ENCODE measurements around the gene TRERF1. TPM values are rescaled to one million over a fixed set of nuclear protein-coding genes. Genes with fewer than 3 reads are reported as not detected.

The TRERF1 gene
- polyA plus RNA-seq, 1 donor (not counting 4 experiments of a cell fraction or from before 2014, with no cell fraction given) = 4.8 TPM

DNA sequence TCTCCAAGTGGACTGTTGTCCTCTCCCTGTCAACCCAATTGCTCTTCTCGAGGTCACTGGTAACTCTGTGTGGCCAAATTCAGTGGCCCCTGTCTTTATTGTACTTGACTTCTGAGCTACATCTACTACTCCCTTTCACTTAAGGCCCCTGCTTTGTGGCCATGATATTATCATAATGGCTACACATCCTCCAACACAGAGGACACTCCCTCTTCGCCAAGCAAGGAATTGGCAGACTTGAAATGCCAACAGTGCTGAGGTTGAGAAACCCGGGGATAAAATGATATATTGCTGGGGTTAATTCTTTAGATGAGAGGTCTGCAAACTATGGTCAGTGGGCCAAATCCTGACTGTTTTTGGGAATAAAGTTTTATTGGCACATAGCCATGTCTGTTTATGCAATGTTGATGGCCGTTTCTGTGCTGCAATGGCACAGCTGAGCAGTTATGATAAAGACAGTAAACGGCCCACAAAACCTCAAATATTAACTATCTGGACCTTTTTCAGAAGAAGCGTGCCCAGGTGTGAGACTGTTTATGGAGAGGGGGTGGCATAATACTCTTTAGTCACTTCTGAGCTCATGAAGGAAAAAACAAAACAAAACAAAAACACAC is 222.1 kb downstream of the TRERF1 start:
- Histone ChIP-seq H3K4me1 (ENCODE audit: control insufficient read depth, extremely low read depth, insufficient read depth, low read length) (peaks cover 36% of the 10 kb centered on the region), H3K9me1 (ENCODE audit: control insufficient read depth, extremely low read depth, insufficient read depth, low read length) (no peaks in the 10 kb centered on the region), H3K27me3 (ENCODE audit: control insufficient read depth, extremely low read depth, insufficient read depth, low read length) (no peaks in the 10 kb centered on the region), H3K36me3 (ENCODE audit: control insufficient read depth in 2 of 2, extremely low read depth in 1 of 2, insufficient read depth in 2 of 2, low read length in 2 of 2) (peaks cover 9 to 11% of the 10 kb centered on the region in 2 experiments), H4K20me1 (ENCODE audit: control insufficient read depth, extremely low read depth, insufficient read depth, low read length) (no peaks in the 10 kb centered on the region), H3K4me2 (ENCODE audit: control insufficient read depth, extremely low read depth, insufficient read depth, low read depth, low read length) (no peak overlapping the region), H3K4me3 (ENCODE audit: control insufficient read depth in 2 of 3, extremely low read depth in 1 of 3, insufficient read depth in 2 of 3, low read depth in 1 of 3, low read length in 3 of 3) (no peak overlapping the region), H3K9me3 (ENCODE audit: control insufficient read depth, low read depth, low read length) (no peaks in the 10 kb centered on the region), H3K79me2 (ENCODE audit: control insufficient read depth, insufficient read depth, low read length) (no peaks in the 10 kb centered on the region), H3K27ac (ENCODE audit: control insufficient read depth, insufficient read depth, low read length) (no peak overlapping the region), H3K9ac (ENCODE audit: control insufficient read depth, extremely low read depth, insufficient read depth, low read length) (no peak overlapping the region), H2AFZ (ENCODE audit: control insufficient read depth, low read length) (no peak overlapping the region)
- dilution Hi-C loops (cut with MboI; ENCODE audit: extremely low pct_ligation_motif_present, low sequenced_read_pairs) = no loop called here
- TF ChIP-seq CTCF (optimal IDR thresholded peaks at IDR 0.05 in 1 of 3, IDR thresholded peaks at IDR 0.05 in 1 of 3, conservative IDR thresholded peaks at IDR 0.05 in 1 of 3; ENCODE audit: extremely low read depth in 1 of 3, insufficient read depth in 2 of 3, low read length in 3 of 3) (no peak), EZH2 (IDR thresholded peaks at IDR 0.05; ENCODE audit: low read length) (no peak)
- no peak for FAIRE-seq
- DNase-seq (ENCODE audit: low read depth, low spot score) = no peak

DNA sequence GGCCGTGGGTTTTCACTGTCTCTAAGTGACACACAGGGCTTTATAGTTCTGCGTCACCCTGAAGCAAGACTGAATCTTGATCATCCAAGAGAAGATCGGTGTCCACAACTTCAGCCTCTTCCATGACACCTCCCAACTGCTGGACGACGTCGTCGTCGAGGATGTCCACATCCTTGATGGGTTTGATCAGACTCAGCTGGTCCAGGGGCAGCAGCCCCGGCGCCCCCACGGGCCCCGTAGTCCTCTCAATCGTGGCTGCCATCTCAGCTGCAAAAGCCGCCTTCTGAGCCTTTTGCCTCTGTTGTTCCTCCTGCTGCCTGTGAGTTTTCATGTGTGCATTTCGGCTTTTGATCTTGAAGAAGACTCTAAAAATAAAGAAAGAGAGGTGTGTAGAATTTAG is 223.4 kb downstream of the TRERF1 start:
- Histone ChIP-seq H3K4me3 (ENCODE audit: control insufficient read depth in 2 of 3, extremely low read depth in 1 of 3, insufficient read depth in 2 of 3, low read depth in 1 of 3, low read length in 3 of 3) (no peak overlapping the region), H3K9me3 (ENCODE audit: control insufficient read depth, low read depth, low read length) (no peaks in the 10 kb centered on the region), H3K9ac (ENCODE audit: control insufficient read depth, extremely low read depth, insufficient read depth, low read length) (no peak overlapping the region), H3K79me2 (ENCODE audit: control insufficient read depth, insufficient read depth, low read length) (no peaks in the 10 kb centered on the region), H3K9me1 (ENCODE audit: control insufficient read depth, extremely low read depth, insufficient read depth, low read length) (no peaks in the 10 kb centered on the region), H3K4me1 (ENCODE audit: control insufficient read depth, extremely low read depth, insufficient read depth, low read length) (peaks cover 43% of the 10 kb centered on the region), H2AFZ (ENCODE audit: control insufficient read depth, low read length) (no peak overlapping the region), H4K20me1 (ENCODE audit: control insufficient read depth, extremely low read depth, insufficient read depth, low read length) (no peaks in the 10 kb centered on the region), H3K36me3 (ENCODE audit: control insufficient read depth in 2 of 2, extremely low read depth in 1 of 2, insufficient read depth in 2 of 2, low read length in 2 of 2) (peaks cover 7 to 11% of the 10 kb centered on the region in 2 experiments), H3K27ac (ENCODE audit: control insufficient read depth, insufficient read depth, low read length) (no peak overlapping the region), H3K4me2 (ENCODE audit: control insufficient read depth, extremely low read depth, insufficient read depth, low read depth, low read length) (no peak overlapping the region), H3K27me3 (ENCODE audit: control insufficient read depth, extremely low read depth, insufficient read depth, low read length) (no peaks in the 10 kb centered on the region)
- TF ChIP-seq EZH2 (IDR thresholded peaks at IDR 0.05; ENCODE audit: low read length) = no peak
- no peak for TF ChIP-seq CTCF (optimal IDR thresholded peaks at IDR 0.05 in 1 of 3, IDR thresholded peaks at IDR 0.05 in 1 of 3, conservative IDR thresholded peaks at IDR 0.05 in 1 of 3; ENCODE audit: extremely low read depth in 1 of 3, insufficient read depth in 2 of 3, low read length in 3 of 3)
- no peak for FAIRE-seq
- DNase-seq (ENCODE audit: low read depth, low spot score) = no peak
- dilution Hi-C loops (cut with MboI; ENCODE audit: extremely low pct_ligation_motif_present, low sequenced_read_pairs) = no loop called here

Data from keratinocyte (primary cell).